Breast epithelium (tissue), 4 donors: ENCODE data around the gene AHI1. TPM values are rescaled to one million over a fixed set of nuclear protein-coding genes. Genes with fewer than 3 reads are reported as not detected.

Source experiments
- DNase-seq, 2 donors: peaks; one replicate each; pipeline ENCODE4 v3.0.0-alpha.2; 2019; ENCODE audit warnings: low spot score in 2 of 2
- H3K27ac ChIP-seq, 2 donors: fragments of 200-600 bp; sonication (generic) in 1 of 2; one replicate each; pipeline ENCODE4 v1.5.1; 2016 to 2019; ENCODE audit warnings: mild to moderate bottlenecking in 1 of 2
- H3K27me3 ChIP-seq, 2 donors: fragments of 200-600 bp; sonication (generic) in 1 of 2; one replicate each; pipeline versions ENCODE4 v1.5.1 to v1.6.0; 2017 to 2019; ENCODE audit warnings: control low read depth in 1 of 2, mild to moderate bottlenecking in 1 of 2
- H3K36me3 ChIP-seq: fragments of 200-600 bp; one replicate; pipeline ENCODE4 v1.5.1; 2019
- H3K4me1 ChIP-seq, 2 donors: fragments of 200-600 bp; sonication (generic); one replicate each; pipeline ENCODE4 v1.5.1; 2016 to 2019; ENCODE audit warnings: control low read depth in 1 of 2
- H3K4me3 ChIP-seq, 3 donors: fragments of 200-600 bp; sonication (generic); 1 replicate in 2 of 3; 2 replicates in 1 of 3; pipeline ENCODE4 v1.5.1; 2016 to 2019; ENCODE audit warnings: mild to moderate bottlenecking in 3 of 3, moderate library complexity in 2 of 3
- H3K9me3 ChIP-seq, 2 donors: fragments of 200-600 bp; sonication (generic) in 1 of 2; one replicate each; pipeline ENCODE4 v1.5.1; 2016 to 2019; ENCODE audit warnings: control low read depth in 1 of 2
- CTCF ChIP-seq, 3 donors: fragments of 450-650 bp; IDR thresholded peaks; one replicate each; pipeline ENCODE4 v1.5.1; 2016 to 2017; ENCODE audit warnings: antibody characterized with exemption in 3 of 3, mild to moderate bottlenecking in 3 of 3, moderate library complexity in 3 of 3
- POLR2A ChIP-seq: fragments of 450-650 bp; IDR thresholded peaks from one replicate; pipeline ENCODE4 v1.6.1; 2016; ENCODE audit warnings: antibody characterized with exemption, mild to moderate bottlenecking, moderate library complexity
- POLR2AphosphoS5 ChIP-seq, 3 donors: sonication (generic); formaldehyde crosslinking; IDR thresholded peaks; one replicate each; pipeline ENCODE4 v1.6.1; 2017; ENCODE audit warnings: antibody characterized with exemption in 3 of 3
- intact Hi-C: fragments of 100-400 bp; cut with DNase I; formaldehyde crosslinking; loops from one replicate; pipeline ENCODE4 v1.15.1; 2023; ENCODE audit warnings: low total_unique reads
- total RNA-seq, 3 donors: library from RNA; depleted of rRNA; stranded (reverse); fragments of >200 nt; gene quantifications; one replicate each; pipeline ENCODE4 v1.1.0, GENCODE V29; 2016

Gene AHI1
- total RNA-seq, 3 donors from 2014 or later: 23.5 to 62.2 (median 49.8) TPM

GRCh38 chr6:135458051-135458450 is 39.5 kb downstream of the AHI1 start:
- no peak for DNase-seq

GRCh38 chr6:135451617-135452190 is 45.8 kb downstream of the AHI1 start:
- intact Hi-C loops: no loop called here

More at GRCh38 chr6:135458051-135458450, 39.5 kb downstream of the AHI1 start:
- no peaks in the 10 kb centered on the region for H3K27me3 ChIP-seq
- H3K4me1 ChIP-seq: no peaks in the 10 kb centered on the region
- no peaks in the 10 kb centered on the region for H3K9me3 ChIP-seq
- no peak for TF ChIP-seq CTCF (IDR thresholded peaks at IDR 0.05)
- no peak for TF ChIP-seq POLR2A
- no peak for TF ChIP-seq POLR2AphosphoS5 (IDR thresholded peaks at IDR 0.05)
- H3K27ac ChIP-seq: no peak overlapping the region
- intact Hi-C loops: no loop called here
- H3K4me3 ChIP-seq: no peak overlapping the region
- peaks cover 3% of the 10 kb centered on the region for H3K36me3 ChIP-seq

GRCh38 chr6:135449246-135449645 is 48.3 kb downstream of the AHI1 start:
- H3K27ac ChIP-seq: no peak overlapping the region
- TF ChIP-seq CTCF (IDR thresholded peaks at IDR 0.05) (no peak), POLR2A (no peak), POLR2AphosphoS5 (IDR thresholded peaks at IDR 0.05) (no peak)
- no peaks in the 10 kb centered on the region for H3K4me1 ChIP-seq
- intact Hi-C loops: no loop called here
- no peak for DNase-seq
- H3K27me3 ChIP-seq: no peaks in the 10 kb centered on the region
- no peaks in the 10 kb centered on the region for H3K9me3 ChIP-seq
- H3K4me3 ChIP-seq: no peak overlapping the region
- no peaks in the 10 kb centered on the region for H3K36me3 ChIP-seq

More at GRCh38 chr6:135451617-135452190, 45.8 kb downstream of the AHI1 start:
- Histone ChIP-seq H3K9me3 (no peaks in the 10 kb centered on the region), H3K4me3 (no peak overlapping the region), H3K4me1 (no peaks in the 10 kb centered on the region), H3K27me3 (no peaks in the 10 kb centered on the region), H3K27ac (no peak overlapping the region), H3K36me3 (no peaks in the 10 kb centered on the region)
- TF ChIP-seq POLR2AphosphoS5 (IDR thresholded peaks at IDR 0.05): no peak
- TF ChIP-seq POLR2A: no peak
- TF ChIP-seq CTCF (IDR thresholded peaks at IDR 0.05): peak; percentile 38 to 43 (median 42)
- no peak for DNase-seq

GRCh38 chr6:135440087-135440792 is 57.3 kb downstream of the AHI1 start:
- no peak for TF ChIP-seq CTCF (IDR thresholded peaks at IDR 0.05)
- TF ChIP-seq POLR2AphosphoS5 (IDR thresholded peaks at IDR 0.05): no peak
- no peak for TF ChIP-seq POLR2A
- Histone ChIP-seq H3K27me3 (no peaks in the 10 kb centered on the region), H3K9me3 (no peaks in the 10 kb centered on the region), H3K36me3 (no peaks in the 10 kb centered on the region), H3K27ac (no peak overlapping the region), H3K4me3 (no peak overlapping the region), H3K4me1 (no peaks in the 10 kb centered on the region)
- intact Hi-C loops: no loop called here
- DNase-seq: no peak

- no peak for DNase-seq
- intact Hi-C loops: no loop called here
- no peaks in the 10 kb centered on the region for H3K27me3 ChIP-seq
- no peaks in the 10 kb centered on the region for H3K4me1 ChIP-seq
- H3K4me3 ChIP-seq: no peak overlapping the region
- peaks cover 3% of the 10 kb centered on the region for H3K36me3 ChIP-seq
- H3K9me3 ChIP-seq: no peaks in the 10 kb centered on the region
- H3K27ac ChIP-seq: no peak overlapping the region
- TF ChIP-seq POLR2A: no peak
- no peak for TF ChIP-seq CTCF (IDR thresholded peaks at IDR 0.05)
- TF ChIP-seq POLR2AphosphoS5 (IDR thresholded peaks at IDR 0.05): no peak
Observed at GRCh38 chr6:135439549-135439948, 58.0 kb downstream of the AHI1 start.
